WI38 (cell line): ENCODE results near the gene MLEC.

Experiments
- H3K4me3 ChIP-seq: 2 replicates; pipeline ENCODE4 v1.5.1; 2011; ENCODE audit warnings: low read depth, mild to moderate bottlenecking, control low read depth, low read length
- TF ChIP-seq, protein P1 (sequence below): IDR thresholded peaks from 2 replicates; pipeline ENCODE4 v1.5.1; 2012; ENCODE audit warnings: low read depth, mild to moderate bottlenecking, control low read depth, low read length

Gene MLEC

DNA sequence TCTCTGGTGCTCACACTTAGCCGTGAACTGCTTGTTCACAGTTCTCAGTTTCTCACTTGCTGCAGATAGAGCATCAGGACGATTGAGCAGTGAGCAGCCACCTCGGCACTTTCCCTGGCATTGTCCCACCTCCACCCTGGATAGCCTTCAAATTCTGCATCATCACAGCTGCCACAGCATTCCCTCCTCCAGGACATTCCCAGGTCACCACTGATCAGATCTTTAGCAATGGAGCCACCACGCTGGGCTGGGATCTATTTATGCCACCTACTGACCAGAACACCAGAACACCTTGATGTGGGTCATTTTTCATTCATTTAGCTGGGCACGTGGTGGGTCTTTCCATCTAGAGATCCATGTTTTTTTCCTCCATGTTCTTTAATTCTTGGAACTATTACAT is 62.3 kb downstream of the MLEC start:
- TF ChIP-seq, protein P1, sequence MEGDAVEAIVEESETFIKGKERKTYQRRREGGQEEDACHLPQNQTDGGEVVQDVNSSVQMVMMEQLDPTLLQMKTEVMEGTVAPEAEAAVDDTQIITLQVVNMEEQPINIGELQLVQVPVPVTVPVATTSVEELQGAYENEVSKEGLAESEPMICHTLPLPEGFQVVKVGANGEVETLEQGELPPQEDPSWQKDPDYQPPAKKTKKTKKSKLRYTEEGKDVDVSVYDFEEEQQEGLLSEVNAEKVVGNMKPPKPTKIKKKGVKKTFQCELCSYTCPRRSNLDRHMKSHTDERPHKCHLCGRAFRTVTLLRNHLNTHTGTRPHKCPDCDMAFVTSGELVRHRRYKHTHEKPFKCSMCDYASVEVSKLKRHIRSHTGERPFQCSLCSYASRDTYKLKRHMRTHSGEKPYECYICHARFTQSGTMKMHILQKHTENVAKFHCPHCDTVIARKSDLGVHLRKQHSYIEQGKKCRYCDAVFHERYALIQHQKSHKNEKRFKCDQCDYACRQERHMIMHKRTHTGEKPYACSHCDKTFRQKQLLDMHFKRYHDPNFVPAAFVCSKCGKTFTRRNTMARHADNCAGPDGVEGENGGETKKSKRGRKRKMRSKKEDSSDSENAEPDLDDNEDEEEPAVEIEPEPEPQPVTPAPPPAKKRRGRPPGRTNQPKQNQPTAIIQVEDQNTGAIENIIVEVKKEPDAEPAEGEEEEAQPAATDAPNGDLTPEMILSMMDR = no peak

GRCh38 chr12:120750806-120751205 is 63.9 kb downstream of the MLEC start:
- H3K4me3 ChIP-seq = no peak overlapping the region
- TF ChIP-seq, protein P1 = no peak

More for the DNA sequence above, 62.3 kb downstream of the MLEC start:
- no peak overlapping the region for H3K4me3 ChIP-seq

DNA sequence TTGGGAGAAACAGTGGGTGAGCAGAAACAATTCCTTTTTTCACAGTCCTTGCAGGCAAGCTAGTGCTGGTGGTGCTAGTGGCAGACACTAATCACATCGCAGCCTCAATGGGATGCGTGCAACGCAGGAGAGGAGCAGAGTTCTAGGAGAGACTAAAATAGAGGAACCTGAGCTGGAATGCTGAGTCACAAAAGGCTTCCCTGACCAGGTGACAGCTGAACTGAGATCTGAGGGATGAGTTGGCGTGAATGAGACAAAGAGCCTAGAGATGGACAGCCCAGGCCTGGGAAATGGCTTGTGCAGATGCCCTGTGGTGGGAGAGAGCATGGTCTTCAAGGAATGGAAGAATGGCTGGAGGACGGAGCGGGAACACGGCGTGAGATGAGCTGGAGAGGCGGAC is 64.4 kb downstream of the MLEC start:
- TF ChIP-seq, protein P1 = no peak
- no peak overlapping the region for H3K4me3 ChIP-seq
